BE2C (cell line): ENCODE data around the gene CAP2.

Source experiments
- DNase-seq: peaks from one replicate; pipeline ENCODE4 v3.0.0-alpha.2; 2020
- H3K27me3 ChIP-seq: fragments of 250-450 bp; sonication (Bioruptor Pico); 2 replicates; pipeline ENCODE4 v1.5.1; 2020; ENCODE audit warnings: mild to moderate bottlenecking
- H3K36me3 ChIP-seq: fragments of 250-450 bp; sonication (Bioruptor Pico); 2 replicates; pipeline ENCODE4 v1.5.1; 2020; ENCODE audit warnings: mild to moderate bottlenecking
- H3K4me1 ChIP-seq: fragments of 250-450 bp; sonication (Bioruptor Pico); 2 replicates; pipeline ENCODE4 v1.5.1; 2020
- H3K4me3 ChIP-seq: 2 replicates; pipeline ENCODE4 v1.5.1; 2011; ENCODE audit warnings: low read depth, low read length
- H3K9me3 ChIP-seq: fragments of 250-450 bp; sonication (Bioruptor Pico); 2 replicates; pipeline ENCODE4 v1.5.1; 2020
- TF ChIP-seq, protein P1 (sequence below): IDR thresholded peaks from 2 replicates; pipeline ENCODE4 v1.5.1; 2012; ENCODE audit warnings: mild to moderate bottlenecking, low read depth, low read length

Gene CAP2

DNA sequence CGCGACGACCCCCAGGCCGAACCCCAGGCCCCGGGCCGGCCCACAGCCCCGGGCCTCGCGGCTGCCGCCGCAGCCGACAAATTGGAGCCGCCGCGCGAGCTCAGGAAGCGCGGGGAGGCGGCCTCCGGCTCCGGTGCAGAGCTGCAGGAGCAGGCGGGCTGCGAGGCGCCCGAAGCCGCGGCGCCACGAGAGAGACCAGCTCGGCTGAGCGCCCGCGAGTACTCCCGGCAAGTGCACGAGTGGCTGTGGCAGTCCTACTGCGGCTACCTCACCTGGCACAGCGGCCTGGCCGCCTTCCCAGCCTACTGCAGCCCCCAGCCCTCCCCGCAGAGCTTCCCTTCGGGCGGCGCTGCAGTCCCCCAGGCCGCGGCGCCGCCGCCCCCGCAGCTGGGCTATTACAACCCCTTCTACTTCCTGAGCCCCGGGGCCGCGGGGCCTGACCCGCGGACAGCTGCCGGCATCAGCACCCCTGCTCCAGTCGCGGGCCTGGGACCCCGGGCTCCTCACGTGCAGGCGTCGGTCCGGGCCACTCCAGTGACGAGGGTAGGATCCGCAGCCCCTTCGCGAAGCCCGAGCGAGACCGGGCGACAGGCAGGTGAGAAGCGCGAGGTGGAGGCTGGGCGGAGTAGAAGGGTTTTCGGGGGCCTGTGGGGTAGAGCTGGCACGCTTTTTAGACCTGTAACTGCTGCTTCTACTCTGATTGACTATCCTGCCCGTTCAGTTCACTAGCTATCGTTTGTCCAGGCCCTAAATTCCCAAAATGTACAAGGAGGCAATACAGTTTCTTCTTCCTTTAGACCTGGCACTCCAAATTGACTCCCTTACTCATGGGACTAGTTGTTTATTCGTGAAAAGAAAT is 207.4 kb downstream of the CAP2 start:
- Histone ChIP-seq H3K9me3 (no peaks in the 10 kb centered on the region), H3K4me1 (no peaks in the 10 kb centered on the region), H3K27me3 (no peaks in the 10 kb centered on the region), H3K4me3 (peak overlapping the region; percentile 86), H3K36me3 (no peaks in the 10 kb centered on the region; the same call in 1 of the 2 replicates)
- TF ChIP-seq, protein P1, sequence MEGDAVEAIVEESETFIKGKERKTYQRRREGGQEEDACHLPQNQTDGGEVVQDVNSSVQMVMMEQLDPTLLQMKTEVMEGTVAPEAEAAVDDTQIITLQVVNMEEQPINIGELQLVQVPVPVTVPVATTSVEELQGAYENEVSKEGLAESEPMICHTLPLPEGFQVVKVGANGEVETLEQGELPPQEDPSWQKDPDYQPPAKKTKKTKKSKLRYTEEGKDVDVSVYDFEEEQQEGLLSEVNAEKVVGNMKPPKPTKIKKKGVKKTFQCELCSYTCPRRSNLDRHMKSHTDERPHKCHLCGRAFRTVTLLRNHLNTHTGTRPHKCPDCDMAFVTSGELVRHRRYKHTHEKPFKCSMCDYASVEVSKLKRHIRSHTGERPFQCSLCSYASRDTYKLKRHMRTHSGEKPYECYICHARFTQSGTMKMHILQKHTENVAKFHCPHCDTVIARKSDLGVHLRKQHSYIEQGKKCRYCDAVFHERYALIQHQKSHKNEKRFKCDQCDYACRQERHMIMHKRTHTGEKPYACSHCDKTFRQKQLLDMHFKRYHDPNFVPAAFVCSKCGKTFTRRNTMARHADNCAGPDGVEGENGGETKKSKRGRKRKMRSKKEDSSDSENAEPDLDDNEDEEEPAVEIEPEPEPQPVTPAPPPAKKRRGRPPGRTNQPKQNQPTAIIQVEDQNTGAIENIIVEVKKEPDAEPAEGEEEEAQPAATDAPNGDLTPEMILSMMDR, result no peak
- peak; percentile 49 for DNase-seq

DNA sequence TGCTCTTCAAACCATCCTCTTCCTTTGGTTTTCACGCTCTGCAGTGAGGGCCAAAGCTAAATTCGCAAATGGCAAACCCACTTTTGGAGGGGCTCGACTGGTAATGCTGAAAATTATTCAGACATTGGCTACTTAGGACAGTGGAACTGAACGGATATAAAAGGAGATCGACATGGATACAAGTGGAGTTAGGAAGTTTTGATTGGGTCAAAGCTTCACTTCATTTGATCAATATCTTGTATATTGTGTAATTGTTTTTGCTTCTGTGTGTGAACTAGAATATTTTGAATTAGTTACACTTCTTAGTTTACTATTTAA is 207.9 kb downstream of the CAP2 start:
- Histone ChIP-seq H3K27me3 (no peaks in the 10 kb centered on the region), H3K4me3 (peak overlapping the region; percentile 86), H3K9me3 (no peaks in the 10 kb centered on the region), H3K4me1 (no peaks in the 10 kb centered on the region), H3K36me3 (no peaks in the 10 kb centered on the region; the same call in 1 of the 2 replicates)
- DNase-seq, result no peak
- TF ChIP-seq, protein P1, result no peak

DNA sequence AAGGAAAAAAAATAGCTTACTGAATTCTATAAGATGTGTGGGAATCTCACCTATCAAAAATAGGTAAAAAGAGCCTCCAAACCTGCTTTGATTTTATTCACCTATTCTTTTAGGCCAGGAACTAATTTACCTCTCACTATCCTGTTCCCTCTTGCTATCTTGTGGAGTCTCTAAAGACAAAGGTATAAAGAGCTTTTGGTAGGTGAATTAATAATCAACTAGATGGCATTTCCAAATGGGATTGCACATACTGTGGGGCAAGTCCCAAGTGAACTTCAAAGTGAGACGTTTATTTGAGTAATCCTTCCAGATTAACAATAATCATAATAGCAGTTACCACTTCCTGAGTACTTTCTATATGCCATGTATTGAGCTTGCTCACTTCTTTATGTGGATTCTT is 209.5 kb downstream of the CAP2 start:
- Histone ChIP-seq H3K27me3 (no peaks in the 10 kb centered on the region), H3K4me1 (no peaks in the 10 kb centered on the region), H3K4me3 (no peak overlapping the region), H3K9me3 (no peaks in the 10 kb centered on the region), H3K36me3 (peaks cover 5% of the 10 kb centered on the region)
- no peak for DNase-seq
- TF ChIP-seq, protein P1, result no peak

GRCh38 chr6:17606606-17607005 is 213.2 kb downstream of the CAP2 start:
- Histone ChIP-seq H3K36me3 (peaks cover 11% of the 10 kb centered on the region), H3K27me3 (no peaks in the 10 kb centered on the region), H3K4me1 (no peaks in the 10 kb centered on the region), H3K9me3 (no peaks in the 10 kb centered on the region), H3K4me3 (no peak overlapping the region)
- TF ChIP-seq, protein P1, result no peak
- no peak for DNase-seq
